Hypothalamus (tissue), 51 donors: Measurements from ENCODE around the gene SPAAR.
A peak's percentile ranks its signal among the peaks of the same experiment; 100 is the strongest.
"Not testable (repeated sequence)": the region's sequence is repeated elsewhere in the genome, so short reads cannot be mapped to it uniquely, and the experiment has no call there.

ENCODE experiments used
- DNase-seq, 51 donors: peaks; one replicate each; lab custom pipeline; 2025; lab: John Stamatoyannopoulos, UW

The SPAAR gene

GRCh38 chr9:35909274-35909673 is at the start of gene SPAAR:
SPAAR (plus strand) TSS chr9:35909490; CDS start chr9:35910464, 974 bp downstream.
- no peak for DNase-seq

DNA sequence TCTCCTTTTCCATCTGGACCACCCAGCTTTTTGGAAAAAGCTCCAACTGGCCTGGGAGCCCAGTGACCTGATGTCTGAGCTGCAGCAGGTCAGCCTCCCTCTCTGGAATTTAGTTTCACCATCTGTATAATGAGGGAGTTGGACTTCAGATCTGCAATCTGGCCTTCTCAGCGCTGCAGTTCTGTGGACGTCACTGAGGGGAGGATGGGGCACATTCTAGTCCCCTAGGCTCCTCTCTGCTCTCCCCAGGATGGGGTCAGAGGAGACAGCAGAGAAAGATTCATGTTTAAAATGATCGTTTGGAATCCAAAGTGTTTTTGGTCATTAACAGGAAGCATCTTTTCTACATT is 49.3 kb upstream of the SPAAR start:
- DNase-seq: no peak

DNA sequence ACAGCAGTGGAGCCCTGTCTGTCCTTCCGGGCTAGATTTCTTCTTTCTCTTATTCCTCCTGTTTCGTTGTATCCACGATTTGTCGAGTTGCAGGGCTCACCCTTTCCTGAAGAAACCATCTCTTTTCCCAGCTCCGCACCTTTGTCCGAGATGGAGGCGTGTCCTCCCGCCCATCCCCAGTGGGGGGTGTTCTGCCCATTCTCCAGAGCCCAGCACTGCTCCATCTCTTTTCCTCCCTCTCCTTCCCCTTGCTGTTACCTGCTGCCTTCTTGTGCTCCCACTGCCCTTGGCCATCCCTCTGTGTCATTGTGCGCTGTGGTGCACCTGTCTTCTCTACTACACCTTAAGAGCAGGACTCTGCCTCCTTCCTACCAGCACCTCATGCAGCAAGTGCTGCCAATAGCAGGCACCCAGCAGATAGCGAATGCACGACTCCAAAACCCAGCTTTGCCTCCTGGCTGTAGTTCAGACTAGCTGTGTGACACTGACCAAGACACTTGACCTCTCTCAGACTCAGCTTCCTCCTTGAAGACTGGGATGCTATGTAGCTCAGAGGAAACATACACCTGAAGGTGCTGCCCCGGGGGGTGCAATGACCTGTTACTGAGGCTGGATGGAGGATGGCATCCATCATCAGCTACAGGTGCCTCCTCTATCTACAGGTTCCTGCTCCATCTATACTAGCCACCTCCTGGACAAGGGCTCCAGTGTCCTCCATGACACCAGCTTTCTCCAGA is 48.0 kb upstream of the SPAAR start:
- no peak for DNase-seq

DNA sequence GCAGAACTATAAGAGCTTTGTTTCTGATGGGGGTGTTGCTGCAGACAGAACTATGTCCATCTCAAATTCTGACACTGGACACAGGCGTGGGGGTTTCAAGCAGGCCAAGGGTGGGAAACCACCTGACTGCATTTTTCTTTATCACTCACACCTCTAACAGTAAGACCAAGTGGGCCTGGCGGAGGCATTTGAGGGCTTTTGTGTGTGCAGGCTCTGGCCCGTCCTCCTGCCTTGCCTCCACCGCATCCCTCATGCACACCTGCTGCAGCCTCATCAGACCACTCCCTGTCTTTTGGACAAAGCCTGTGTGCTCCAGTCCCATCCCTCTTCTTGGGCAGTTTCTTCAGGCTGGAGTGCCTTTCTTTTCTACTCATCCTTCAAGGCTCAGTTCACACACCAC is 47.0 kb upstream of the SPAAR start:
- DNase-seq: no peak

- DNase-seq: no peak
Measured at GRCh38 chr9:35863583-35863982, 45.7 kb upstream of the SPAAR start.

GRCh38 chr9:35864695-35865255 is 44.5 kb upstream of the SPAAR start:
- DNase-seq: no peak

GRCh38 chr9:35867538-35867937 is 41.8 kb upstream of the SPAAR start:
- no peak for DNase-seq

- DNase-seq: no peak
Measured at GRCh38 chr9:35868933-35869332, 40.4 kb upstream of the SPAAR start.

GRCh38 chr9:35869621-35870216 is 39.6 kb upstream of the SPAAR start:
- no peak for DNase-seq

- no peak for DNase-seq
Measured at GRCh38 chr9:35870351-35870923, 38.9 kb upstream of the SPAAR start, which contains the start of gene OR13J1. OR13J1 (minus strand) TSS chr9:35870401; CDS start chr9:35870401, 0 bp downstream.

DNA sequence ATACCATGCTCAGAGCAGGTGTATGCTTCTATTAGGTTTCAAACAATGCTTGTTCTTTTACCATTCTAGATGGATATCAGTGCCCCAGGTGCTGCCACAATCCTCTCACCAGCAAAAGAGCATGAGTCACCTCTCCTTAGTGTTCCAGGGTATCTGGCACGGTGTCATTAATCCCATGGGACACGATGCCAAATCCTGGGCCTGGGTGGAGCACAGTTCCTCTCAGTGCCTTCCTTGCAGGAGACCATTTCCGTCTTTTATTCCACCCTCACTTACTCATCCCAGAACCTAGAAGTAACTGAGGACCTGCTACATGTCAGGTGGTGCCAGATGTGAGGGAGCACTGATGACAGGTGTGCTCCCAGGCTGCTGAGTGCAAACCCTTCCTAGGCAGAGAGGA is 37.7 kb upstream of the SPAAR start:
- DNase-seq: no peak

DNA sequence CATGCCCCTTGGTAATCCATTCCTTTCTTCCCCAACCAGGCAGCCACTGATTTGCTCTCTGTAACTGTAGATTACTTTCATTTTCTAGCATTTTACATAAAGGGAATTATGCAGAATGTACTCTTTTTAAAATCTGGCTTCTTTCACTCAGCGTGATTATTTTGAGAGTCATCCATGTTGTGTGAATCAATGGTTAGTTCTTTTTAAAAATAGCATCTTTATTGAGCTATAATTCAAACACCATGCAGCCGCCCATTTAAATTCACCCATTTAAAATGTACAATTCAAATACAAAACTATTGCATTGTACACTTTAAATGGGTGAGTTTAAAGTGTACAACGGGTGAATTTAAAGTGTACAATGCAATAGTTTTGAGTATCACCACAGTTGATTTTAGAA is 36.8 kb upstream of the SPAAR start:
- no peak for DNase-seq

DNA sequence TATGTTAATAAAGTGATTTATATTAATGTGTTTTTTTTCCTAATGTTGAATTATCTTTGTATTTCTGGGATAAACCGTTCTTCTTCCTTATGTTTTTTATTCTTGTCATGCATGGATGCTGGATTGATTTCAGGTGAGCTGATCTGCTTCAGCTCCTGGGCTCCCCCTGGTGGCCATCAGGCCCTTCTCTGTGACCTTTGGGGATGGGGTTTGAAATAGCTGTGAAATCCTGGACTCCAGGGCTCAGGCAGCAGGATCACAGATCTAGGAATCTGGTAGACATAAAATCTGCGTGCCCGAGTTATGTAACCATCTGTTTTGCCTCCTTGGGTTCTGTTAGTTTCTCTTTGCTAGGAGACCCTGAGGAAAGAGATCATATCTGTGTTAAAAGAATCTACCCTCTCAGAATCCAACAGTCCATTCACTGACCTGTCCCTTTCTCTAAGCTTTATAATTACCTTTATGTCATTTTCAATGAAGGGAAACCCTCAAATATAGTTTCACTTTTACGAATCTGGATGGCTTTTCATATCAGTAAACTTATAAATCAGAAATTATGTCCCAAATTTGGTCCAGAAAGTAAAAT is 26.9 kb upstream of the SPAAR start:
- DNase-seq: peak in 45 of 51 donors; percentile 12 to 87 (median 63)

GRCh38 chr9:35882996-35883395 is 26.3 kb upstream of the SPAAR start:
- no peak for DNase-seq

- not testable (repeated sequence) for DNase-seq
Measured at GRCh38 chr9:35884908-35885307, 24.4 kb upstream of the SPAAR start.

- no peak for DNase-seq
Measured at GRCh38 chr9:35891646-35892045, 17.6 kb upstream of the SPAAR start.

GRCh38 chr9:35892051-35892450 is 17.2 kb upstream of the SPAAR start:
- DNase-seq: no peak

DNA sequence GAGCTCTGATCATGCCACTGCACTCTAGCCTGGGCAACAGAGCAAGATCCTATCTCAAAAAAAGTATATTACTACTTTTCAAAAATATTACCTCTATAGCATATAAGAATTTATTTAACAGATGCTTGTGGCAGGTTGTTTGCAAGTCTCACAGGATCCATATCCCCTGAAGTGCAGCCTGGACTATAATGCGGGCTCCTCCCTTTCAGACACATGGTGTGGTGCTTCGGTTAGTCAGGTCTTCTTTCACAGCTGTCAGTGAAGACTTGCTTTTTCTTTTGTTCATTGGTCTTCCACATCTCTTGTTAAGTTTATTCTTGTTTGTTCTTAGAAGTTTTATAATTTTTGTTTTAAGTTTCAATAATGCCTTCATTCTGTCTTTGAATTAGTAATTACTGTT is 12.7 kb upstream of the SPAAR start:
- no peak for DNase-seq

GRCh38 chr9:35897376-35898099 is 11.8 kb upstream of the SPAAR start:
- not testable (repeated sequence) for DNase-seq

DNA sequence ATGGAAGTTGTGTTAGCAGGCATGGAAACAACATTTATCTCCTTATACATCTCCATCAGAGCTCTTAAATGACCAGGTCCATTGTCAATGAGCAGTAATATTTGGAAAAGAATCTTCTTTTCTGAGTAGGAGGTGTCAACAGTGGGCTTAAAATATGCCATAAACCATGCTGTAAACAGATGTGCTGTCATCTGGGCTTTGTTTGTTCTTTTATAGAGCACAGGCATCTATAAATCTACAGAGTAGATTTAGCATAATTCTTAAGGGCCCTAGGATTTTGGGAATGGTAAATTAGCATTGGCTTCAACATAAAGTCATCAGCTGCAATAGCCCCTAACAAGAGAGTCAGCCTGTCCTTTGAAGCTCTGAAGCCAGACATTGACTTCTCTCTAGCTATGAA is 11.0 kb upstream of the SPAAR start:
- DNase-seq: no peak

GRCh38 chr9:35899021-35899420 is 10.3 kb upstream of the SPAAR start:
- DNase-seq: no peak
